Measurements from ENCODE around the gene PDS5A.
"Not testable (repeated sequence)": the region's sequence is repeated elsewhere in the genome, so short reads cannot be mapped to it uniquely, and the experiment has no call there.

PDS5A gene

DNA sequence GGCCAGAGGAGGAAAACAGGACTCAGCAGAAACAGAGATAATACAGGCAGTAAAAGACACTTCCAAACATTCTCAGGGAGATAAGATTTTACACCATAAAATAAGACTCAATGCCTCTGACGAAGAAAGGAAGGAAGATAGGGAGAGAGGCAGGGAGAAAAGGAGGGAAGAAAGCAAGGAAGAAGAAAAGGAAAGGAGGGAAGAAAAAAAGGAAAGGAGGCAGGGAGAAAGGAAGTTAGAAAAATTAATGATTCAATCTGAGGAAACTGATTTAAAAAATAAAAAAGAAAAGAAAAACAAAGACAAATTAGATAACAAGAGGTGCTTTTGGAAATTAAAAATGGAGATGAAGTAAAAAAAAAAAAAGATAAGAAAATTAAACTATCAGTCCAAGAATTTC is 72.1 kb downstream of the PDS5A start:
- Histone ChIP-seq H3K9me2 (replicated peaks; ENCODE audit: control insufficient read depth, low read length) (no peaks in the 10 kb centered on the region), H3K4me2 (ENCODE audit: low read length) (no peak overlapping the region), H3K9me3 (ENCODE audit: control insufficient read depth, insufficient read depth, low read length) (no peaks in the 10 kb centered on the region), H3K4me1 (ENCODE audit: control insufficient read depth, low read length) (no peaks in the 10 kb centered on the region), H3F3A (ENCODE audit: control insufficient read depth, insufficient read depth) (peaks cover 9% of the 10 kb centered on the region), H3K79me2 (ENCODE audit: control insufficient read depth, low read length) (no peaks in the 10 kb centered on the region), H4K20me1 (ENCODE audit: control insufficient read depth, insufficient read depth, low read depth, low read length) (no peaks in the 10 kb centered on the region), H3K27me3 (ENCODE audit: control insufficient read depth, low read length) (no peaks in the 10 kb centered on the region), H3K36me3 (ENCODE audit: control insufficient read depth, low read length) (peaks cover 73% of the 10 kb centered on the region), H3K4me3 (ENCODE audit: low read length) (no peak overlapping the region), H3K27ac (ENCODE audit: low read depth, low read length) (no peak overlapping the region)
- TF ChIP-seq, protein P1, sequence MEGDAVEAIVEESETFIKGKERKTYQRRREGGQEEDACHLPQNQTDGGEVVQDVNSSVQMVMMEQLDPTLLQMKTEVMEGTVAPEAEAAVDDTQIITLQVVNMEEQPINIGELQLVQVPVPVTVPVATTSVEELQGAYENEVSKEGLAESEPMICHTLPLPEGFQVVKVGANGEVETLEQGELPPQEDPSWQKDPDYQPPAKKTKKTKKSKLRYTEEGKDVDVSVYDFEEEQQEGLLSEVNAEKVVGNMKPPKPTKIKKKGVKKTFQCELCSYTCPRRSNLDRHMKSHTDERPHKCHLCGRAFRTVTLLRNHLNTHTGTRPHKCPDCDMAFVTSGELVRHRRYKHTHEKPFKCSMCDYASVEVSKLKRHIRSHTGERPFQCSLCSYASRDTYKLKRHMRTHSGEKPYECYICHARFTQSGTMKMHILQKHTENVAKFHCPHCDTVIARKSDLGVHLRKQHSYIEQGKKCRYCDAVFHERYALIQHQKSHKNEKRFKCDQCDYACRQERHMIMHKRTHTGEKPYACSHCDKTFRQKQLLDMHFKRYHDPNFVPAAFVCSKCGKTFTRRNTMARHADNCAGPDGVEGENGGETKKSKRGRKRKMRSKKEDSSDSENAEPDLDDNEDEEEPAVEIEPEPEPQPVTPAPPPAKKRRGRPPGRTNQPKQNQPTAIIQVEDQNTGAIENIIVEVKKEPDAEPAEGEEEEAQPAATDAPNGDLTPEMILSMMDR (IDR thresholded peaks at IDR 0.05; ENCODE audit: low read depth, low read length, poor library complexity, severe bottlenecking): no peak
- no peak for TF ChIP-seq EZH2phosphoT487 (IDR thresholded peaks at IDR 0.05; ENCODE audit: borderline replicate concordance, low read length)

DNA sequence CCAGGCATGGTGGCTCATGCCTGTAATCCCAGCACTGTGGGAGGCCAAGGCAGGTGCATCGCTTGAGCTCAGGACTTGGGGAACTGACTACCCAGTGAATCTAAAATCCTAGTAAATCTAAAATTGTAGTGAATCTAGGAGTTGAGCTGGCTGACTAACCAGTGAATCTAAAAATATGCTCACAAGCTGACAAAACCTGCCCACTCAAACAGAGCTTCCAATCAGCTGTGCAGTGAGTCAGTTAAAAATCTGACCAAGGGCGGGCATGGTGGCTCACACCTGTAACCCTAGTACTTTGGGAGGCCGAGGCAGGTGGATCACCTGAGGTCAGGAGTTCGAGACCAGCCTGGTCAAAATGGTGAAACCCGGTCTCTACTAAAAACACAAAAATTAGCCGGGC is 72.7 kb downstream of the PDS5A start:
- H3K4me1 ChIP-seq (ENCODE audit: control insufficient read depth, low read length); H3K9me2 ChIP-seq (replicated peaks; ENCODE audit: control insufficient read depth, low read length); H3K27me3 ChIP-seq (ENCODE audit: control insufficient read depth, low read length); H3K79me2 ChIP-seq (ENCODE audit: control insufficient read depth, low read length); H3K4me2 ChIP-seq (ENCODE audit: low read length); H4K20me1 ChIP-seq (ENCODE audit: control insufficient read depth, insufficient read depth, low read depth, low read length); H3K27ac ChIP-seq (ENCODE audit: low read depth, low read length); H3K4me3 ChIP-seq (ENCODE audit: low read length); H3K9me3 ChIP-seq (ENCODE audit: control insufficient read depth, insufficient read depth, low read length): not testable (repeated sequence)
- Histone ChIP-seq H3F3A (ENCODE audit: control insufficient read depth, insufficient read depth) (peaks cover 12% of the 10 kb centered on the region), H3K36me3 (ENCODE audit: control insufficient read depth, low read length) (peaks cover 73% of the 10 kb centered on the region)

DNA sequence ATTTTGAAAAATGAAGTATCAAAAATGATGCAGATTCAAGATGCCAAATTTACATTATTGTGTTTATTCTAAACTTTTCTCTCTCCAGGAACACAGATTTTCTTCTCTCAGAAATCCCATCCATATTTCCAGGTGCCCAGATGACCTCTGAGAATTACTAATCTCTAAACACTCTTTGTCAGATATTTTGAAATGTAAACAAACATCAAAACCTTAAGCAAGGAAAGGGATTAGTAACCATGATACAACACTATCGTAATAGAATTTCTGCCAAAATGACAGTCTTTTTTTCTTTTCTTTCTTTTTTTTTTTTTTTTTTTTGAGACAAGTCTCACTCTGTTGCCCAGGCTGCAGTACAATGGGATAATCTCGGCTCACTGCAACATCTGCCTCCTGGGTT is 76.7 kb downstream of the PDS5A start:
- Histone ChIP-seq H3K9me2 (replicated peaks; ENCODE audit: control insufficient read depth, low read length) (no peaks in the 10 kb centered on the region), H3K4me3 (ENCODE audit: low read length) (no peak overlapping the region), H3K79me2 (ENCODE audit: control insufficient read depth, low read length) (no peaks in the 10 kb centered on the region), H3K27me3 (ENCODE audit: control insufficient read depth, low read length) (no peaks in the 10 kb centered on the region), H4K20me1 (ENCODE audit: control insufficient read depth, insufficient read depth, low read depth, low read length) (no peaks in the 10 kb centered on the region), H3K9me3 (ENCODE audit: control insufficient read depth, insufficient read depth, low read length) (no peaks in the 10 kb centered on the region), H3K36me3 (ENCODE audit: control insufficient read depth, low read length) (peaks cover 86% of the 10 kb centered on the region), H3K27ac (ENCODE audit: low read depth, low read length) (no peak overlapping the region), H3F3A (ENCODE audit: control insufficient read depth, insufficient read depth) (peaks cover 8% of the 10 kb centered on the region; the same call in 1 of the 2 replicates), H3K4me1 (ENCODE audit: control insufficient read depth, low read length) (no peaks in the 10 kb centered on the region), H3K4me2 (ENCODE audit: low read length) (no peak overlapping the region)
- TF ChIP-seq, protein P1 (IDR thresholded peaks at IDR 0.05; ENCODE audit: low read depth, low read length, poor library complexity, severe bottlenecking): no peak
- no peak for TF ChIP-seq EZH2phosphoT487 (IDR thresholded peaks at IDR 0.05; ENCODE audit: borderline replicate concordance, low read length)

DNA sequence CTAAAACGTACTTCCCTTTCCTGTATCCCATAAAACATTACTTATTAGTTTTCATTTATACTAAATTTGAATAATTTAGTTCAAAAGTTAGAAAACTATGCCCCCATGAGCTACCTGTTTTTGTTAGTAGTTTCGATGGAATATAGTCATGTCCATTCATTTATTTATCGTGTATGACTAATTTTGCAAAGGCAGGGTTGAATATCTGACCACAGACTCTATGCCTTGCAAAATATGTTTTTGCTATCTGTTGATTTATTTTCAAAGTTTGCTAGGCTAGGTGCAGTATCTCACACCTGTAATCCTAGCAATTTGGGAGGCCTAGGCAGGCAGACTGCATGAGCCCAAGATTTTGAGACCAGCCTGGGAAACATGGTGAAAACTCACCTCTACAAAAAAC is 78.4 kb downstream of the PDS5A start:
- Histone ChIP-seq H3K36me3 (ENCODE audit: control insufficient read depth, low read length) (peaks cover 88% of the 10 kb centered on the region), H3K79me2 (ENCODE audit: control insufficient read depth, low read length) (no peaks in the 10 kb centered on the region), H3K27me3 (ENCODE audit: control insufficient read depth, low read length) (no peaks in the 10 kb centered on the region), H3K4me1 (ENCODE audit: control insufficient read depth, low read length) (no peaks in the 10 kb centered on the region), H3K9me2 (replicated peaks; ENCODE audit: control insufficient read depth, low read length) (no peaks in the 10 kb centered on the region), H3K4me3 (ENCODE audit: low read length) (no peak overlapping the region), H3K27ac (ENCODE audit: low read depth, low read length) (no peak overlapping the region), H3F3A (ENCODE audit: control insufficient read depth, insufficient read depth) (0 out of 2 replicates have a peak, but pooled peaks cover 5% of the 10 kb centered on the region), H3K4me2 (ENCODE audit: low read length) (no peak overlapping the region), H3K9me3 (ENCODE audit: control insufficient read depth, insufficient read depth, low read length) (no peaks in the 10 kb centered on the region), H4K20me1 (ENCODE audit: control insufficient read depth, insufficient read depth, low read depth, low read length) (no peaks in the 10 kb centered on the region)
- TF ChIP-seq, protein P1 (IDR thresholded peaks at IDR 0.05; ENCODE audit: low read depth, low read length, poor library complexity, severe bottlenecking): no peak
- no peak for TF ChIP-seq EZH2phosphoT487 (IDR thresholded peaks at IDR 0.05; ENCODE audit: borderline replicate concordance, low read length)
